Keratinocyte (primary cell): ENCODE data around the gene OLIG3.

Experiments used
- CTCF ChIP-seq, 3 experiments: IDR thresholded peaks in 1 of 3; conservative IDR thresholded peaks in 1 of 3; optimal IDR thresholded peaks in 1 of 3; 2 replicates in 2 of 3; 3 replicates in 1 of 3; pipeline versions ENCODE3 to v1.5.1; 2011; ENCODE audit warnings: low read length in 3 of 3, mild to moderate bottlenecking in 3 of 3, moderate library complexity in 2 of 3, control low read depth in 1 of 3, inconsistent platforms in 1 of 3; ENCODE audit not compliant: insufficient read depth in 2 of 3; ENCODE audit errors: extremely low read depth in 1 of 3
- EZH2 ChIP-seq: IDR thresholded peaks from one replicate; pipeline ENCODE4 v1.6.1; 2012; ENCODE audit warnings: inconsistent platforms, mild to moderate bottlenecking, low read length, moderate library complexity

GRCh38 chr6:137471497-137471896 lies 22.7 kb downstream of the OLIG3 start:
- no peak for TF ChIP-seq CTCF (optimal IDR thresholded peaks at IDR 0.05 in 1 of 3, IDR thresholded peaks at IDR 0.05 in 1 of 3, conservative IDR thresholded peaks at IDR 0.05 in 1 of 3; ENCODE audit: extremely low read depth in 1 of 3, insufficient read depth in 2 of 3, low read length in 3 of 3)
- no peak for TF ChIP-seq EZH2
